ENCODE results near the gene CA12.
"Not testable (repeated sequence)": the region's sequence is repeated elsewhere in the genome, so short reads cannot be mapped to it uniquely, and the experiment has no call there.

CA12 gene

DNA sequence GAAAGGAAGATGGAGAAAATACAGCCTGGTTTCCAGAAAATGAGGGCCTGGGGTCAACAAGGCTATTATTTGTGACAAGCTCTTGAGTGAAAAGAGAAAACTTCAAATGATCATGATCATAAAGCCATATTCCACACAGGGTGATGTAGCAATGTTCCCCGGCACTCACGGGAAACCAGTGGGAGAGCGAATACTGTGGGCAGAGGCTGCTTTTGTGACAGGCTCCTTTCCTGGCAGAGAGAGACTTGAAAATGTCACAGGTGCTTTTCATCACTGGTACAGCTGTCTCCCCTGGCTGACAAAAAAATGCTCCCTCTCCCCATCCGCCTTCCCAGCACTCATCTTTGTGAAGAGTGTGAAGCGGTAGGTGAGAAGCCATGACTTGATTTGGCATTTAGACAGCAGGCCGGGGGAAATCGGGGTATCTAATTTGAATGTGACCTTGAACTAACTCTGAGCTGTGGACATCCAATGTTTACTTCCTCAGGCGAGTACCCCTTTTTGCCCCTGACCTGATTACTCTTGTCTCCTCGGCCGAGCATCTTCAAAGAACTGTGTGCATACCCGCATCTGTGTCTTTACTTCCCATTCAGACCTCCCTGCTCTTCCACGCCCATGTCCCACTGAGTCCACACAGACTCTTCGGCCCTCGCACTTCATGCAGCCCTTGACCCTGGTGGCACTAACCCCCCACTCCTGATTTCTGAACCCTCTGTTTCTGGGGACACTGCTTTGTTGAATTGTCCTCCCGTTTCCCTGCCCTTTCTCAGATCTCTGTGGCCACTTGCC lies 23.2 kb downstream of the CA12 start:
- no peak for DNase-seq (ENCODE audit: low read depth, low spot score)

DNA sequence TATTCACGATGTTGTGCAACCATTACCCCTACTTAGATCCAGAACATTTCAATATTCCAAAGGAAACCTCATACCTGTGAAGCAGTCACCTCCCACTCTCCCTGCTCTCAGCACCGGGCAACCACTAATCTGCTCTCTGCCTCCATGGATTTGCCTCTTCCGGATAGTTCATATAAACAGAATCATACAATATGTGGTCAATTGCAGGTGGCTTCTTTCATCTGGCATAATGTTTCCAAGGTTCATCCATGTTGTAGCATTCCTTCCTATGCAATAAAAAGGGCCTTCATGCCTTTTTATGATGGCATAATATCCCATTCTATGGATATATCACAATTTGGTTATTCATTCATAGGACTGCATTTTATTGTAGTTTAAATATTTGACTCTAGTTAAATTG lies 23.9 kb downstream of the CA12 start:
- DNase-seq (ENCODE audit: low read depth, low spot score): no peak

DNA sequence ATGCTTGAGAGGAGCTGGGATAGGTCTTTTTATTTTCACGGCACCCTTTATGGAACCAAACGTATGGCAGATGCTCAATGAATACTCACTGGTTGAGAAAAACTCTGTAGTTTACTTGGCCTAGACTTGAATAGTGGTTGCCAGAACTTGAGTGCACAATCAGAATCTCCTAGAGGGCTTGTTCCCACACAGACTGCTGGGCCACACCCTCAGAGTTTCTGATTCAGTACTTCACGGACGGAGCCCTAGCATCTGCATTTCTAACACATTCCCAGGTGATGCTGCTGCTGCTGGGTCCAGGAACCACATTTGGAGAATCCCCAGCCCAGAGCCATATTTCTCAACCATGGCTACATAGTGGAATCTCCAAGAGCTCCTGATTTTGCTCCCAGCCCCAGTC lies 24.6 kb downstream of the CA12 start:
- no peak for DNase-seq (ENCODE audit: low read depth, low spot score)

GRCh38 chr15:63354821-63355650 lies 26.6 kb downstream of the CA12 start:
- no peak for DNase-seq (ENCODE audit: low read depth, low spot score)

GRCh38 chr15:63353887-63354286 lies 27.8 kb downstream of the CA12 start:
- no peak for DNase-seq (ENCODE audit: low read depth, low spot score)

DNA sequence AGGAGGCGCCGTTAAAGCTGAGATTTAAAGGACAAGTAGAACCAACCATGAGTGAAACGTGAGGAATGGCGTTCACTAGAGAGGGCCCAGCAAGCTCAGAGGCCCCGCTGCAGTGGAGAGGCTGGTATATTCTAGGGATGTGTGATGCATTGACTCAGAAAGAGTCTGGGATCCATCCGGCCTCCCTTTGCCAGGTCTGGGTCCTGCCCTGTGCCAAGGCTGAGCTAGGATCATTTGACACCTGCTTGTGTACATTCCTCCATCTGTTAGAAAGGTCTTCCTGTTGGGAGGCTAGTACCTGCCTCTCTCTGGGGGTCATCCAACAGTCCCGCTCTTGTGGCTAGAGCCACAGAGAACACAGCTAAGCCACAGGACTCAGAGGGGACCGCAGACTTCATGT lies 28.4 kb downstream of the CA12 start:
- DNase-seq (ENCODE audit: low read depth, low spot score): no peak

GRCh38 chr15:63352808-63353207 lies 28.8 kb downstream of the CA12 start:
- DNase-seq (ENCODE audit: low read depth, low spot score): no peak

DNA sequence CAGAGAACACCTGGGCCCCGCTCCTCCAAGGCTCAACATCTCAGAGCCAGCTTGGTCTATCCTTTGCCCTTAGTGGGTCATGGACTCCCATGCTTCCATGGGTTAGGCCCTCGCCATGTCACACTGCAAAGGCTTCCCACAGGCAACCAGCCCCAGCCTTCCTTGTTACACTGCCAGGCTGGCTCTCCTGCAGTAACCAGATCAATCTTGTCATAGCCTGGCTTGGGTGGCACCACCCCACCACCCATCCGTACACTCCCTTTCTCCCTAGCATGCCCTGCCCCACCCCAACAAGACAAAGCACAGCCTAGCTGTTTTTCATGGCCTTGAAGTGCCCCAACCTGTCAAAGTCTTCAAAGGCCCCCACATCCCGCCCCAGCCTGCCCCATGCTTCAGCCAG lies 30.5 kb downstream of the CA12 start:
- no peak for DNase-seq (ENCODE audit: low read depth, low spot score)

DNA sequence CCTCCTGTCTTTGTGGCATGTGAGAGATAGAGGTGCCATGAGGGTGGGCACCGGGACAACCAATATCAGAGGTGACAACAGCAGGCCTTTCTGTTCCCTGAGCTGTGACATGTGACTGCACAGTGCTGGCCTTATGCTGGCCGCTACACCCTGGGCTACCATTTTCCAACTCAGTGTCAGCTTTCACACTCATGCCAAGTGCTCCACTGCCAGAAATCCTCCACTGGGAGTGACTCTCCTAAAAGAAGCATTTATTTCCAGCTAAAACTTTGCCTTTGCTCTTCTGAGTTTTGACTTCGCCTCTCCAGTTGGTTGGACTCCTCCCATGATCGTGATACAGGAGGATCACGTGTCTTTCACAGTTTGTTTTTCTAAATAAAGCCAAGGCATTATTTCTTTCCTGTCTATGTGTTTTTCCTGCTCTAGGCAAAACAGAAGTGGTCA lies 31.4 kb downstream of the CA12 start:
- no peak for DNase-seq (ENCODE audit: low read depth, low spot score)

- DNase-seq (ENCODE audit: low read depth, low spot score): no peak
These were observed 32.0 kb downstream of the CA12 start for GRCh38 chr15:63349621-63350020.

DNA sequence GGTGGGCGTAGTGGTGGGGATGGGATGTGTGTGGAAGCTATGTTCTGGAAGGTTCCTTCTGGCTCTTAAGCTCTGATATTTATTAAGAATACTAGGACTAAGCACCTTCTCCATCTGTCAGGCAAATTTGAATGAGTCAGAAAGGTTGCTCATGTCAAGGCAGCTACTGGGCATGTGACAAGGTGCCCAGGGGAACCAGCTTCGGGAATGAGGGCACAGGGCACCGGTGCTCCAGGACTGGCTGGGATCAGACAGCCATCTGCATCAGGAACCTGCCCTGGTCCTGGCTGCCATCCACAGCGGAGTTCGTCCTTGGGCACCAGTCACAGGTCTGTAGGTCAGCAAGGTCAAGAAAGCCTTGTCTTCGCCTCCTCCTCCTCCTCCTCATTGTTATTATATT lies 32.5 kb downstream of the CA12 start:
- DNase-seq (ENCODE audit: low read depth, low spot score): no peak

- DNase-seq (ENCODE audit: low read depth, low spot score): no peak
These were observed 33.3 kb downstream of the CA12 start for GRCh38 chr15:63348392-63348791.

- DNase-seq (ENCODE audit: low read depth, low spot score): no peak
These were observed 34.4 kb downstream of the CA12 start for GRCh38 chr15:63347074-63347857.

- DNase-seq (ENCODE audit: low read depth, low spot score): no peak
These were observed 36.3 kb downstream of the CA12 start for GRCh38 chr15:63345391-63345752.

DNA sequence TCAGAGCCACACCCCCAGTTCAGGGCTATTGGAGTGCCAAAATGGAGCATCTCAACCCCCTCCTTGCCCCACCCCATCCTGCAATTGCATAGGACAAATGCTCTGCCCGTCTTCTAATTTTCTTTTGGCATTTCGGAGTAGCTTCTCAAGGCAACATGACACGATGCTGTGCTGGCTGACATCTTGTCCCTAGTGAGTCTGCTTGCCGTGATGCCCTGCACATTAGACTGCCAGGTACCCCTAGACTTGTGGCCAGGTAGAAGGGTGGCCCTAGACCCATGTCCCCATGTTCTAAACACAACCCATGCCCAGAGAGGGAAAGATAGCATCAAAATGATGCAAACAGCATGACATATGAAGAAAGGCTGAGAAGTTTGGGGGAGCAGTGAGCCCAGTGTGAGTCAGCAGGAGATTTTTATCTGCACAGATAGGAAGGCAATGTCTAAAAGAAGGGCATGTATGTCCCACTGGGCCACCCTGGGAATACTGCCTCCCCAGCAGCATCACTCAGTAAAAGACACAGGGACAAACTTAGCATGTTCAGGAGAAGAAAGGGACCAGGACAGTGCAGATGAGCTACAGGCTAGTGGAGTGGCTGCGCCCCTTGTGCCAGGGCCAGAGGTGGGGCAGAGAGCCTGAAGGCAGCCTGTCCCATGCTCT lies 36.8 kb downstream of the CA12 start:
- no peak for DNase-seq (ENCODE audit: low read depth, low spot score)

DNA sequence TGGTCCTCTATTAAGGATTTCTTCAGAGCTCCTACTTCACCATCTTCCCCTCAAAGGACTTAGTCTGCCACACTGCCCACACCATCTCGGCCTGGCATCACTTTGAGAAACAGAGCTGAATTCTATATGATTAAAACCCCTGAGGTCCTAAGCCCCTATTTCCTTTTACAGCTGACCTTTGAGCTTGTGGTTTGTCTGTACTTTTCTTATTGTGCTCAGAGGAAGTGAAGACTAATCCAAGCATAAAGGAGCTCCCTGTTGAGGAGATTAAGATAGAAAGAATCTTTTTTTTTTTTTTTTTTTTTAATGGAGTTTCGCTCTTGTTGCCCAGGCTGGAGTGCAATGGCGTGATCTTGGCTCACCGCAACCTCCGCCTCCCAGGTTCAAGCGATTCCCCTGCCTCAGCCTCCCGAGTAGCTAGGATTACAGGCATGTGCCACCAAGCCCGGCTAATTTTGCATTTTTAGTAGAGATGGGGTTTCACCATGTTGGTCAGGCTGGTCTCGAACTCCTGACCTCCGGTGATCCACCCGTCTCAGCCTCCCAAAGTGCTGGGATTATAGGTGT lies 38.6 kb downstream of the CA12 start:
- DNase-seq (ENCODE audit: low read depth, low spot score): not testable (repeated sequence)

DNA sequence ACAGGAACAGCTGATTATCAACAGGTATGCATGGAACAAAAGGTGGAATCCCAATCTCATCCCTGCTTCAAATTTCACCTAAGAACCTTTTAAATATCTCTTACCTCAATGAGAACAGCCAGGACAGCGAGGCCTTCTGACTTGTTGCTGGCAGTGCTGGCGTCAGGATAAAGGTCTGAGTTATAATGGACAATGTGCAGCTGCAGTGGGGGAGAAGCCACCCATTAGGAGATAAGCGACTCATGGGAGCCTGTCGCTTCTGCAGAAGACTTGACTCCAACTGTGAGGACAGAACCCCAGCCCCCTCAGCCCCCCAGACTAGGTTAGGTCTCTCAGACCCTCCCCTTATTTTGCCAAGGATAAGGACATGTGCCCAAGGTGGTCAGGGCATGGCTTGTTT lies 39.7 kb downstream of the CA12 start:
- no peak for DNase-seq (ENCODE audit: low read depth, low spot score)

DNA sequence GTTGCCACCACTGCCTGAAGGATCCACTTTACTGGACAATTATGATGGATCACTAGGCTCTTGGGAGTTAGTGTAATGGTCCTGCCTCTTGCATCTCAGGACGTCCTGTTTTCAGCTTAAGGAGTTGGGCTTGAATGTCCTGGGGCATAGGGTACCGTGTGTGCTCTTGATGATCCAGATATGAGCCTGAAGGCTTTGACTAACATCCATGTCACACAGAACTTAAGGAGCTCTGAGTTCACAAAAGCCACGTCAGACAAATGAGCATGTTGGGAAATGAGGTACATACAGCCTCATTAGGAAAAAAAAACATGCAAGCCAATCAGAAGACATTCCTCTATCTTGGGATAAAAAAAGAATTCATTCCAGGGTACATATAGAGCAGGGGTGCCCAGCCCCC lies 40.8 kb downstream of the CA12 start:
- DNase-seq (ENCODE audit: low read depth, low spot score): no peak

- DNase-seq (ENCODE audit: low read depth, low spot score): no peak
These were observed 41.3 kb downstream of the CA12 start for GRCh38 chr15:63340353-63340752.

GRCh38 chr15:63339836-63340235 lies 41.8 kb downstream of the CA12 start:
- DNase-seq (ENCODE audit: low read depth, low spot score): no peak

GRCh38 chr15:63339006-63339766 lies 42.5 kb downstream of the CA12 start:
- no peak for DNase-seq (ENCODE audit: low read depth, low spot score)

All from brain pericyte (primary cell).